ENCODE data around the gene DIDO1. TPM values are rescaled to one million over a fixed set of nuclear protein-coding genes. Genes with fewer than 3 reads are reported as not detected.

The DIDO1 gene
- total and polyA plus RNA-seq, 2 of the 13 experiments (the other 11 are each of a cell fraction or from before 2014, with no cell fraction given), result 75.0 to 75.1 TPM

GRCh38 chr20:62889411-62889810 lies 36.9 kb downstream of the DIDO1 start:
- H3K4me1 ChIP-seq (ENCODE audit: insufficient read depth, low read length), result peaks cover 15% of the 10 kb centered on the region
- intact Hi-C loops (cut with micrococcal nuclease; ENCODE audit: unreplicated experiment), result no loop called here
- no peak overlapping the region for H2AFZ ChIP-seq (ENCODE audit: low read length)
- POLR2A ChIA-PET, result interaction anchor here (1.2 to 2.7 kb wide), 2 partner anchors 48 to 64 kb away, joined by 4 to 8 read pairs; partner anchors contain the start of gene GID8
- no peak overlapping the region for H3K4me3 ChIP-seq (replicated peaks in 1 of 3; ENCODE audit: insufficient read depth in 1 of 3, low read depth in 2 of 3, low read length in 3 of 3)
- DNase-seq (ENCODE audit: low spot score), result no peak
- WGBS (ENCODE audit: low lambda C conversion rate), result 95% methylated on average over 8 of the region's 8 CpGs
- H3K9ac ChIP-seq (ENCODE audit: insufficient read depth, low read depth, low read length), result no peak overlapping the region
- no peaks in the 10 kb centered on the region for H3K9me3 ChIP-seq (ENCODE audit: low read length)
- BruUV-seq (replicated peaks), result no TSS peak
- H3K27me3 ChIP-seq (ENCODE audit: control insufficient read depth in 1 of 2, insufficient read depth in 2 of 2, low read length in 2 of 2), result no peaks in the 10 kb centered on the region
- H3K27ac ChIP-seq (ENCODE audit: extremely low read length, insufficient read depth, low read length), result no peak overlapping the region
- CTCF ChIA-PET (ENCODE audit: low intra/inter-chr PET ratio, low total read pairs), result no interaction called here
- in situ Hi-C loops (cut with HindIII; ENCODE audit: extremely low pct_ligation_motif_present, low pct_unique_long_range_greater_than_20kb), result no loop called here
- ATAC-seq, result no peak
- FAIRE-seq, result no peak
- H3K4me2 ChIP-seq (ENCODE audit: low read depth, low read length), result no peak overlapping the region
- H3K36me3 ChIP-seq (replicated peaks in 1 of 2; ENCODE audit: control insufficient read depth in 1 of 2, insufficient read depth in 2 of 2, low read length in 2 of 2), result peaks cover 49 to 74% of the 10 kb centered on the region in 2 experiments
- H3K79me2 ChIP-seq (ENCODE audit: insufficient read depth, low read length), result no peaks in the 10 kb centered on the region
- TF ChIP-seq PRMT3 (CRISPR knock-in tag; IDR thresholded peaks at IDR 0.05; ENCODE audit: borderline replicate concordance, low read depth) (no peak), ZNF713 (CRISPR knock-in tag; IDR thresholded peaks at IDR 0.05) (no peak), HNRNPL (IDR thresholded peaks at IDR 0.05; ENCODE audit: low read depth, low read length) (no peak), SKI (IDR thresholded peaks at IDR 0.05; ENCODE audit: partially characterized antibody) (no peak), FOSL1 (CRISPR knock-in tag; IDR thresholded peaks at IDR 0.05; ENCODE audit: borderline replicate concordance) (no peak), HHEX (CRISPR knock-in tag; IDR thresholded peaks at IDR 0.05) (no peak), MAFG (CRISPR knock-in tag; IDR thresholded peaks at IDR 0.05) (no peak), ZNF432 (CRISPR knock-in tag; IDR thresholded peaks at IDR 0.05; ENCODE audit: borderline replicate concordance) (no peak), XRCC5 (optimal IDR thresholded peaks at IDR 0.05; ENCODE audit: low read length) (no peak), NFE2 (CRISPR knock-in tag; IDR thresholded peaks at IDR 0.05) (no peak), SETDB1 (CRISPR knock-in tag; IDR thresholded peaks at IDR 0.05; ENCODE audit: borderline replicate concordance) (no peak), ZFP41 (CRISPR knock-in tag; IDR thresholded peaks at IDR 0.05; ENCODE audit: borderline replicate concordance) (no peak), ZBTB39 (CRISPR knock-in tag; IDR thresholded peaks at IDR 0.05) (no peak), RFX5 (IDR thresholded peaks at IDR 0.05; ENCODE audit: low read depth, low read length) (no peak)
- H4K20me1 ChIP-seq (ENCODE audit: insufficient read depth, low read length), result no peaks in the 10 kb centered on the region

Data from HepG2 (cell line).